ENCODE measurements around the gene TBX21.

Gene TBX21

GRCh38 chr17:47697906-47698711 is 34.9 kb upstream of the TBX21 start:
- CTCF ChIA-PET, result interaction anchor here (0.7 to 5.2 kb wide), 24 partner anchors 8 to 794 kb away, joined by 3 to 63 read pairs (median 6); partner anchors contain the start of genes KPNB1, LRRC46, MRPL10 and TBX21
- no peak for DNase-seq (ENCODE audit: extremely low spot score)
- POLR2A ChIA-PET, result interaction anchor here (0.6 to 1.0 kb wide), 2 partner anchors 35 to 264 kb away, joined by 3 to 4 read pairs; partner anchors contain the start of gene TBX21
- TF ChIP-seq CTCF (IDR thresholded peaks at IDR 0.05; ENCODE audit: control extremely low read depth, extremely low read depth, low read depth, missing control alignments), result no peak

- peak; percentile 91 for DNase-seq (ENCODE audit: extremely low spot score)
- CTCF ChIA-PET, result interaction anchor here (0.7 to 5.2 kb wide), 32 partner anchors 8 to 793 kb away, joined by 3 to 85 read pairs (median 6); partner anchors contain the start of genes KPNB1, SCRN2 and TBX21
- POLR2A ChIA-PET, result interaction anchor here (0.8 to 1.0 kb wide), 2 partner anchors 34 kb away, joined by 3 to 4 read pairs; partner anchors contain the start of gene TBX21
- TF ChIP-seq CTCF (IDR thresholded peaks at IDR 0.05; ENCODE audit: control extremely low read depth, extremely low read depth, low read depth, missing control alignments), result peak; percentile 86
These were observed 34.1 kb upstream of the TBX21 start for GRCh38 chr17:47698749-47699535.

- ChIA-PET CTCF (interaction anchor here (0.7 to 5.2 kb wide), 27 partner anchors 9 to 142 kb away, joined by 3 to 85 read pairs (median 5); partner anchors contain the start of genes SCRN2 and TBX21), POLR2A (interaction anchor here (0.8 kb wide), 1 partner anchor 33 kb away, joined by 4 read pairs; the partner anchor contains the start of gene TBX21)
- no peak for DNase-seq (ENCODE audit: extremely low spot score)
- TF ChIP-seq CTCF (IDR thresholded peaks at IDR 0.05; ENCODE audit: control extremely low read depth, extremely low read depth, low read depth, missing control alignments), result no peak
These were observed 33.5 kb upstream of the TBX21 start for GRCh38 chr17:47699536-47699840.

- ChIA-PET POLR2A (interaction anchor here (1.0 to 2.4 kb wide), 2 partner anchors 32 to 34 kb away, joined by 3 to 8 read pairs; partner anchors contain the start of gene TBX21), CTCF (interaction anchor here (0.6 to 5.2 kb wide), 15 partner anchors 9 to 140 kb away, joined by 3 to 85 read pairs (median 5); partner anchors contain the start of genes SCRN2 and TBX21)
- no peak for TF ChIP-seq CTCF (IDR thresholded peaks at IDR 0.05; ENCODE audit: control extremely low read depth, extremely low read depth, low read depth, missing control alignments)
- DNase-seq (ENCODE audit: extremely low spot score), result no peak
These were observed 32.3 kb upstream of the TBX21 start for GRCh38 chr17:47700471-47701449.

GRCh38 chr17:47701608-47702007 is 31.4 kb upstream of the TBX21 start:
- ChIA-PET CTCF (interaction anchor here (0.8 to 5.2 kb wide), 8 partner anchors 13 to 139 kb away, joined by 3 to 85 read pairs (median 6); partner anchors contain the start of gene SCRN2), POLR2A (interaction anchor here (1.0 to 2.4 kb wide), 2 partner anchors 31 to 33 kb away, joined by 3 to 8 read pairs; partner anchors contain the start of gene TBX21)
- TF ChIP-seq CTCF (IDR thresholded peaks at IDR 0.05; ENCODE audit: control extremely low read depth, extremely low read depth, low read depth, missing control alignments), result no peak
- DNase-seq (ENCODE audit: extremely low spot score), result no peak

All from GM10248 (cell line).